Pulmonary artery endothelial cell (primary cell): Measurements from ENCODE around the gene SLC26A3. TPM values are rescaled to one million over a fixed set of nuclear protein-coding genes. Genes with fewer than 3 reads are reported as not detected.

Experiments used
- DNase-seq: peaks from one replicate; pipeline ENCODE4 v3.0.0-alpha.2; 2011; ENCODE audit warnings: low read depth, low spot score
- total RNA-seq: library from RNA; depleted of rRNA; stranded (reverse); fragments of >200 nt; gene quantifications from 2 replicates; pipeline ENCODE4 v1.2.3, GENCODE V29; 2014

Gene SLC26A3
- total RNA-seq, 1 donor from 2014 or later, result not detected

- DNase-seq, result no peak
Observed at GRCh38 chr7:107816011-107816566, 13.1 kb upstream of the SLC26A3 start.

- no peak for DNase-seq
Observed at GRCh38 chr7:107815254-107815882, 12.3 kb upstream of the SLC26A3 start.

GRCh38 chr7:107813524-107813923 lies 10.5 kb upstream of the SLC26A3 start:
- DNase-seq, result no peak

- DNase-seq, result no peak
Observed at GRCh38 chr7:107811934-107812333, 8.9 kb upstream of the SLC26A3 start.

GRCh38 chr7:107810626-107811025 lies 7.6 kb upstream of the SLC26A3 start:
- no peak for DNase-seq

- DNase-seq, result no peak
Observed at GRCh38 chr7:107809179-107809578, 6.2 kb upstream of the SLC26A3 start.

GRCh38 chr7:107799647-107800264 lies 3.3 kb downstream of the SLC26A3 start:
- DNase-seq, result no peak

GRCh38 chr7:107792364-107792763 lies 10.7 kb downstream of the SLC26A3 start:
- no peak for DNase-seq

- no peak for DNase-seq
Observed at GRCh38 chr7:107789647-107790046, 13.4 kb downstream of the SLC26A3 start.

- no peak for DNase-seq
Observed at GRCh38 chr7:107788662-107789061, 14.4 kb downstream of the SLC26A3 start.

GRCh38 chr7:107788216-107788615 lies 14.8 kb downstream of the SLC26A3 start:
- no peak for DNase-seq

- DNase-seq, result no peak
Observed at GRCh38 chr7:107785926-107786325, 17.1 kb downstream of the SLC26A3 start.

GRCh38 chr7:107785170-107785569 lies 17.9 kb downstream of the SLC26A3 start:
- DNase-seq, result no peak

- DNase-seq, result no peak
Observed at GRCh38 chr7:107783648-107784047, 19.4 kb downstream of the SLC26A3 start.

- DNase-seq, result no peak
Observed at GRCh38 chr7:107782374-107782773, 20.6 kb downstream of the SLC26A3 start.

GRCh38 chr7:107779647-107780099 lies 23.4 kb downstream of the SLC26A3 start:
- DNase-seq, result no peak

GRCh38 chr7:107778283-107778682 lies 24.7 kb downstream of the SLC26A3 start:
- no peak for DNase-seq

GRCh38 chr7:107777702-107778101 lies 25.3 kb downstream of the SLC26A3 start:
- no peak for DNase-seq

- no peak for DNase-seq
Observed at GRCh38 chr7:107773027-107773426, 30.0 kb downstream of the SLC26A3 start.

GRCh38 chr7:107768263-107768662 lies 34.8 kb downstream of the SLC26A3 start:
- DNase-seq, result no peak

GRCh38 chr7:107767391-107767790 lies 35.6 kb downstream of the SLC26A3 start:
- no peak for DNase-seq

GRCh38 chr7:107758667-107759066 lies 44.4 kb downstream of the SLC26A3 start:
- DNase-seq, result no peak

GRCh38 chr7:107754642-107755041 lies 48.4 kb downstream of the SLC26A3 start:
- no peak for DNase-seq
